Neutrophil (primary cell): ENCODE results near the gene WARS2.

Experiments used
- H3K27ac ChIP-seq: fragments of 200-600 bp; sonication (generic); 2 replicates; pipeline ENCODE4 v1.5.1; 2016; ENCODE audit warnings: mild to moderate bottlenecking, moderate library complexity
- H3K27me3 ChIP-seq: fragments of 200-600 bp; sonication (generic); 2 replicates; pipeline ENCODE4 v1.6.0; 2016; ENCODE audit warnings: mild to moderate bottlenecking
- H3K36me3 ChIP-seq: fragments of 200-600 bp; sonication (generic); 2 replicates; pipeline ENCODE4 v1.5.1; 2017
- H3K4me1 ChIP-seq, 2 experiments: fragments of 200-600 bp in 1 of 2; sonication (generic) in 1 of 2; 1 replicate in 1 of 2; 2 replicates in 1 of 2; pipeline versions ENCODE4 v1.5.1 to v1.6.1; 2013 to 2016; ENCODE audit warnings: low read depth in 1 of 2, low read length in 1 of 2, mild to moderate bottlenecking in 1 of 2, moderate library complexity in 1 of 2; ENCODE audit not compliant: control insufficient read depth in 1 of 2, insufficient read depth in 1 of 2
- H3K4me3 ChIP-seq, 2 experiments: fragments of 200-600 bp in 1 of 2; sonication (generic) in 1 of 2; 1 replicate in 1 of 2; 2 replicates in 1 of 2; pipeline ENCODE4 v1.5.1; 2013 to 2016; ENCODE audit warnings: low read depth in 1 of 2, low read length in 1 of 2, mild to moderate bottlenecking in 1 of 2, moderate library complexity in 1 of 2
- H3K9me3 ChIP-seq: fragments of 200-600 bp; sonication (generic); 2 replicates; pipeline ENCODE4 v1.5.1; 2016
- CTCF ChIP-seq: fragments of 200-600 bp; sonication (generic); IDR thresholded peaks from 2 replicates; pipeline ENCODE4 v1.5.1; 2016; ENCODE audit warnings: antibody characterized with exemption

Gene WARS2

GRCh38 chr1:119093721-119094120, 46.7 kb downstream of the WARS2 start:
- H3K9me3 ChIP-seq: no peaks in the 10 kb centered on the region
- H3K27me3 ChIP-seq: no peaks in the 10 kb centered on the region
- H3K27ac ChIP-seq: no peak overlapping the region
- no peaks in the 10 kb centered on the region for H3K4me1 ChIP-seq
- H3K36me3 ChIP-seq: no peaks in the 10 kb centered on the region
- no peak for TF ChIP-seq CTCF
- no peak overlapping the region for H3K4me3 ChIP-seq

GRCh38 chr1:119091618-119092017, 48.8 kb downstream of the WARS2 start:
- Histone ChIP-seq H3K4me3 (no peak overlapping the region), H3K4me1 (no peaks in the 10 kb centered on the region), H3K27ac (no peak overlapping the region), H3K36me3 (no peaks in the 10 kb centered on the region), H3K9me3 (no peaks in the 10 kb centered on the region), H3K27me3 (no peaks in the 10 kb centered on the region)
- TF ChIP-seq CTCF: no peak

GRCh38 chr1:119090250-119090649, 50.2 kb downstream of the WARS2 start:
- H3K27me3 ChIP-seq: no peaks in the 10 kb centered on the region
- no peaks in the 10 kb centered on the region for H3K4me1 ChIP-seq
- no peak overlapping the region for H3K4me3 ChIP-seq
- no peaks in the 10 kb centered on the region for H3K9me3 ChIP-seq
- no peak overlapping the region for H3K27ac ChIP-seq
- H3K36me3 ChIP-seq: no peaks in the 10 kb centered on the region
- TF ChIP-seq CTCF: no peak

GRCh38 chr1:119086830-119087229, 53.6 kb downstream of the WARS2 start:
- no peaks in the 10 kb centered on the region for H3K36me3 ChIP-seq
- no peaks in the 10 kb centered on the region for H3K27me3 ChIP-seq
- no peak overlapping the region for H3K4me3 ChIP-seq
- no peaks in the 10 kb centered on the region for H3K9me3 ChIP-seq
- no peak overlapping the region for H3K27ac ChIP-seq
- H3K4me1 ChIP-seq: no peaks in the 10 kb centered on the region
- TF ChIP-seq CTCF: no peak

- no peak overlapping the region for H3K27ac ChIP-seq
- no peaks in the 10 kb centered on the region for H3K9me3 ChIP-seq
- no peaks in the 10 kb centered on the region for H3K36me3 ChIP-seq
- H3K4me1 ChIP-seq: no peaks in the 10 kb centered on the region
- TF ChIP-seq CTCF: no peak
- no peak overlapping the region for H3K4me3 ChIP-seq
- no peaks in the 10 kb centered on the region for H3K27me3 ChIP-seq
Observed at GRCh38 chr1:119084798-119085197, 55.7 kb downstream of the WARS2 start.

- TF ChIP-seq CTCF: no peak
- H3K4me3 ChIP-seq: no peak overlapping the region
- no peak overlapping the region for H3K27ac ChIP-seq
- H3K27me3 ChIP-seq: no peaks in the 10 kb centered on the region
- H3K4me1 ChIP-seq: no peaks in the 10 kb centered on the region
- H3K36me3 ChIP-seq: no peaks in the 10 kb centered on the region
- no peaks in the 10 kb centered on the region for H3K9me3 ChIP-seq
Observed at GRCh38 chr1:119083980-119084379, 56.5 kb downstream of the WARS2 start.
